DOHH2 (cell line): ENCODE measurements around the gene OSBPL2.

ENCODE experiments used
- H3F3A ChIP-seq: fragments of 200-600 bp; sonication (generic), shearing (Covaris generic); 2 replicates; pipeline ENCODE4 v1.6.0; 2016; ENCODE audit warnings: antibody characterized with exemption, mild to moderate bottlenecking; ENCODE audit not compliant: control insufficient read depth, insufficient read depth
- H3K27ac ChIP-seq: fragments of 200-600 bp; sonication (generic); 2 replicates; pipeline ENCODE4 v1.5.1; 2014; ENCODE audit warnings: low read depth, mild to moderate bottlenecking, low read length, moderate library complexity
- H3K27me3 ChIP-seq: fragments of 200-600 bp; sonication (generic); 2 replicates; pipeline ENCODE4 v1.6.1; 2014; ENCODE audit warnings: mild to moderate bottlenecking, low read length, mixed read lengths; ENCODE audit not compliant: control insufficient read depth
- H3K36me3 ChIP-seq: fragments of 200-600 bp; sonication (generic); 2 replicates; pipeline ENCODE4 v1.6.1; 2014; ENCODE audit warnings: mild to moderate bottlenecking, low read length, moderate library complexity, mixed read lengths; ENCODE audit not compliant: control insufficient read depth
- H3K4me1 ChIP-seq: fragments of 200-600 bp; sonication (generic); 2 replicates; pipeline ENCODE4 v1.6.1; 2014; ENCODE audit warnings: mild to moderate bottlenecking, low read length, mixed read lengths; ENCODE audit not compliant: control insufficient read depth
- H3K4me2 ChIP-seq: fragments of 200-600 bp; sonication (generic); 2 replicates; pipeline ENCODE4 v1.6.0; 2014; ENCODE audit warnings: mild to moderate bottlenecking, low read length, moderate library complexity
- H3K4me3 ChIP-seq: fragments of 200-600 bp; sonication (generic); 2 replicates; pipeline ENCODE4 v1.5.1; 2014; ENCODE audit warnings: mild to moderate bottlenecking, low read length, mixed read lengths
- H3K79me2 ChIP-seq: fragments of 200-600 bp; sonication (generic); 2 replicates; pipeline ENCODE4 v1.6.1; 2014; ENCODE audit warnings: mild to moderate bottlenecking, low read length, mixed read lengths; ENCODE audit not compliant: control insufficient read depth
- H3K9me2 ChIP-seq: fragments of 200-600 bp; sonication (generic); replicated peaks from 2 replicates; pipeline ENCODE4 v1.6.1; 2014; ENCODE audit warnings: mild to moderate bottlenecking, low read length, mixed read lengths; ENCODE audit not compliant: control insufficient read depth
- H3K9me3 ChIP-seq: fragments of 200-600 bp; sonication (generic); 2 replicates; pipeline ENCODE4 v1.6.1; 2014; ENCODE audit warnings: antibody characterized with exemption, low read length, mixed read lengths; ENCODE audit not compliant: control insufficient read depth, insufficient read depth
- H4K20me1 ChIP-seq: fragments of 200-600 bp; sonication (generic); 2 replicates; pipeline ENCODE4 v1.6.0; 2014; ENCODE audit warnings: low read depth, mild to moderate bottlenecking, antibody characterized with exemption, low read length, moderate library complexity; ENCODE audit not compliant: control insufficient read depth, insufficient read depth
- CTCF ChIP-seq: fragments of 200-600 bp; sonication (generic); IDR thresholded peaks from one replicate; pipeline ENCODE4 v1.5.1; 2014; ENCODE audit warnings: antibody characterized with exemption, mild to moderate bottlenecking, low read depth, low read length; ENCODE audit not compliant: poor library complexity, severe bottlenecking
- EZH2phosphoT487 ChIP-seq: fragments of 200-600 bp; sonication (generic); IDR thresholded peaks from 2 replicates; pipeline ENCODE4 v1.6.1; 2017; ENCODE audit warnings: borderline replicate concordance, mild to moderate bottlenecking, antibody characterized with exemption, low read length, moderate library complexity, mixed read lengths

OSBPL2 gene

DNA sequence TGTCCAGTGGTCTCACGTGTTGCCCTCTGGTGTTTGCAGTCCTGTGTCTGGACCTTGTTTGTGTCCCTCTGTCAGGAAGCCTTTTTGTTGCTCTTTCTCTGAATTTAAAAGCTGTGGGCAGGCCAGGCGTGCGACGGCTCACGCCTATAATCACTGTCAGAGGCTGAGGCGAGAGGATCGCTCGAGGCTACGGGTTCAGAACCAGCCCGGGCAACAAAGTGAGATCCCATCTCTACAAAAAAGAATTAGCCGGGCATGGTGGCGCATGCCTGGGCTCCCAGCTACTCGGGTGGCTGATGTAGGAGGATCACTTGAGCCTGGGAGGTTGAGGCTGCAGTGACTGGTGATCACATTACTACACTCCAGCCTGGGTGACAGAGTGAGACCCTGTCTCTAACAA is 28.5 kb downstream of the OSBPL2 start:
- TF ChIP-seq CTCF = no peak
- TF ChIP-seq EZH2phosphoT487 = no peak

GRCh38 chr20:62267543-62267942 is 29.2 kb downstream of the OSBPL2 start:
- H4K20me1 ChIP-seq = no peaks in the 10 kb centered on the region
- no peaks in the 10 kb centered on the region for H3K4me1 ChIP-seq
- no peak overlapping the region for H3K4me2 ChIP-seq
- H3K27ac ChIP-seq = no peak overlapping the region
- H3K4me3 ChIP-seq = no peak overlapping the region
- no peaks in the 10 kb centered on the region for H3K9me2 ChIP-seq
- TF ChIP-seq EZH2phosphoT487 (no peak), CTCF (no peak)
- no peaks in the 10 kb centered on the region for H3K27me3 ChIP-seq
- H3F3A ChIP-seq = no peaks in the 10 kb centered on the region
- peaks cover 8% of the 10 kb centered on the region for H3K36me3 ChIP-seq
- no peaks in the 10 kb centered on the region for H3K79me2 ChIP-seq
- no peaks in the 10 kb centered on the region for H3K9me3 ChIP-seq

More for the DNA sequence above, 28.5 kb downstream of the OSBPL2 start:
- H4K20me1 ChIP-seq = no peaks in the 10 kb centered on the region
- no peaks in the 10 kb centered on the region for H3F3A ChIP-seq
- H3K79me2 ChIP-seq = no peaks in the 10 kb centered on the region
- no peaks in the 10 kb centered on the region for H3K9me3 ChIP-seq
- no peaks in the 10 kb centered on the region for H3K4me1 ChIP-seq
- H3K36me3 ChIP-seq = peaks cover 4% of the 10 kb centered on the region
- no peak overlapping the region for H3K4me2 ChIP-seq
- H3K27ac ChIP-seq = no peak overlapping the region
- H3K9me2 ChIP-seq = no peaks in the 10 kb centered on the region
- H3K27me3 ChIP-seq = no peaks in the 10 kb centered on the region
- no peak overlapping the region for H3K4me3 ChIP-seq

- Histone ChIP-seq H3K27me3 (no peaks in the 10 kb centered on the region), H3K4me1 (peaks cover 2% of the 10 kb centered on the region), H3K79me2 (no peaks in the 10 kb centered on the region), H3K27ac (no peak overlapping the region), H4K20me1 (no peaks in the 10 kb centered on the region), H3K36me3 (peaks cover 13% of the 10 kb centered on the region), H3K4me3 (no peak overlapping the region), H3F3A (no peaks in the 10 kb centered on the region), H3K9me3 (no peaks in the 10 kb centered on the region), H3K4me2 (no peak overlapping the region), H3K9me2 (no peaks in the 10 kb centered on the region)
- TF ChIP-seq EZH2phosphoT487 (no peak), CTCF (no peak)
Measured at GRCh38 chr20:62268228-62268900, 30.0 kb downstream of the OSBPL2 start.
